NCI-H524 treated with DMSO at 0.1 percent for 48 hours (cell line): Measurements from ENCODE around the gene DSTN.
"Not testable (repeated sequence)": the region's sequence is repeated elsewhere in the genome, so short reads cannot be mapped to it uniquely, and the experiment has no call there.

ENCODE experiments used
- DNase-seq: peaks from one replicate; lab custom pipeline; 2025; lab: John Stamatoyannopoulos, UW

The DSTN gene

DNA sequence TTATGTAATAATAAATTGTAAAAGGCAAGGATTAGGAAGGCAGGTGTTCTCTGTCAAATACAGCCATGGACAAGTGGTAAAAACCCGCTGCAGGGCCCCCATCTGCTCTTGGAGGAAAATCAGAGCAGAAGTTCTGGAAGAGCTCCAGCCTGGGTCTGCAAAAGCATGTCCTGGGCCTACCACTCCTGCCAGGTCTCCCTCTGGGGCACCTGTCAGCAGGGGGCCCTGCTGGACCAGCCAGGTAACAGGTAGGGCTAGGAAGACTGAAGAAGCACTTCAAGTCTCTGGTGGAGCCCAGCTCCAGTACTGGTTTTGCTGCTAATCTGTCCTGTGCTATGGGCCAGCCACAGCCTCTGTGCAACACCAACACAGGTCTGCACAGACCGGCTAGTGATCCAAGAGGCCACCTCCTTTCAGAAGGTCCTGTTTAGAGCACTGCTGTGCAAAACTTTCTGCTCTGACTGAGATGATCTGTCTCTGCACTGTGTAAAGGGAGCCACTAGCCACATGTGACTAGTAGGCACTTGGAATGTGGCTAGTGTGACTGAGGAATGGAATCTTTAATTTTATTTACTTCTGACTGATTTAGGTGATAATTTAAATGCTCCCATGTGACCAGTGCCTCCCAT, 82.0 kb downstream of the DSTN start:
- DNase-seq = no peak

DNA sequence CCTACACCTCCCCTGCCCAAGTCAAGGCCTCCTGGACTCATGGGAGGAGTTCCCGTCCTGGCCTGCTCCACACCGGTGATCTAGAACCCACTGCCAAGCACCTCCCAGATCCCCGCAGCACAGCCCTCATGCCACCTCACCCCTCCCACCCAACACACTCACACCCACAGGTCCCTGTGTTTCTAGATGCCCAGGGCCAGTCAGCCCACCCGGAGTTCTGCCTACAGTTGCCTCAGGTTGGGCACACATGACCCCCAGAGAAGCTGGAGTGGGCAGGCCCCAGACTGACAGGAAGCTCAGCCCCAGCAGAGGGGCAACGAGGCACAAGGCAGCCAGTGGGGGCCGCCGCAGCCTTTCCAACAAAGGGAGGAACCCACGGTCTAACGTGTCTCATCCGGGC, 82.5 kb downstream of the DSTN start:
- no peak for DNase-seq

DNA sequence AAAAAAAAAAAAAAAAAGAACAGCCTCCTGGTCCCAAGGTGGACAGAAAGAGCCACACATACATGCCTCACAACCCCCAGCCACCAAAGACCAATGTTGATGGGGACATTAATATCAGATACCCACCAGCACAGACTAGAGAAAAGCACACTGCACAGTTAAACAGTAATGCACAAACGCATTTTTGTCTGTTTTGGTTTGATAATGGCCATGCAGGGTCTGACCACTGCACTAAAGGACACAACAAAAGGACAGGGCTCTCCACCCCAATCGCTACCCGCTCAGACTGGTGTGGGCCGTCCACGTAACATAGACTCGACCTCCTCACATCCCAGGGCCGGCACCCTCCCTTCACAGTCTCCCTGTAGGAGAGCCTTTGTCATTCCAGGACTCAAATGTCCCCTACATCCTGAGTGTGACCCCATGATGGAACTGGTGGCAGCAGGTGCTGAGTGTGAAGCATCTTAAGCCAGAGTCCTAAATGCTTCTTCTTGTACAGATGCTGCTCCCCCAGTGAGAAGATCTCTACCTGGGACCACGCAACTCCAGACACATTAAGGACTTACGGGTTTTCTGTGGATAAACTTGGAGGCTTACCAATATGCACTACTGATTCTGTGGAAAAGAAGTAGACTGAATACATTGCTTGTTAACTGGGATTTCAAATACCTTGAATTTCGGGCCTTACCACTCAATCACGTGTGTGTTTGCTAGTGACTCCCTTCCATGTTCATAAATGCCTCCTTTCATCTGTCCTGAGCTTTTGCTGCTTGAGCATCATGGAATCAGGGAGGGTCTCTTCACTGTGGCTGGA, 84.2 kb downstream of the DSTN start:
- DNase-seq = no peak

DNA sequence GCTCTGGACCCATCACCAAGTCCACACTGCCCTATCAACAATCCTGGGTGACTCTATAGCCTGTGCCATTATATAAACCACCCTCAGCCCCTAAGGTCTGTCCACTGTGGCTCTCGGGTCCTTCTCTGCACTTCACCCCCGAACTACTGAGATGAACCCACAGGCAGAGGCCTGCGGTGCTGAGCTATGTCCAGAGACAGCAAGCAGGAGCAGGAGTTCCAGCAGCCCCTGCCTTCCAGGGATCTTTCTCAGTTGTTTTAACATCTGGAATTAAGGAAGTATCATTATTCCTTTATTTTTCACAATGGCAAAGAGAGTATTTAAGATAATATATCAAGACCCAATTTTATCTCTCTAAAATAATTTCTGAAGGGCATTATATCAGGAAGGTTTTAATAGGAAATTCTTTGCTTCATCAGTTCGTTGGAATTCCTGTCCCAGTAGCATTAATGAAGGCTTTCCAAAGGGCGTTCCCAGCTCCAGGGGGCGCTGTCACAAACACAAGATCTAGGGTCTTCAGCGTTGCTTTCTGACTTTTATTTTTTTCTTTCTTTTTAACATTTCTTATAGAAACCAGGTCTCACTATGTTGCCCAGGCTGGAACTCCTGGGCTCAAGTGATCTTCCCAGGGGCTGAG, 84.9 kb downstream of the DSTN start:
- no peak for DNase-seq

DNA sequence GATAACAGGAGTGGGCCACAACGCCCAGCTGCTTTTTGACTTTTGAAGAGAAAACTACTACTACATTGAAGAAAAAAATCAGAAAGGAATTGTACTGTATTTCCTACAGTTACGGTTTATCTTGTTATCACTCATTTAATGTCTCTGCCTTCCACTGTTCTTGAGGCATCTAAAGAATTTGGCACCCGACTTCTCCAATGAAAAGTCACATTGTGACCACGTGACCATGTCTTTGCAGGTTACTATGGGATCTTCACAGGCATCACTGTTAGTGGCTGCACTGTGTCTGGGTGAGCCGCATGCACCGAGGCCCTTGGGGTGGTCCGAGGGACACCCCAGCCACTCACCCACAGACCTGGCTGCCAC, 85.4 kb downstream of the DSTN start:
- no peak for DNase-seq

DNA sequence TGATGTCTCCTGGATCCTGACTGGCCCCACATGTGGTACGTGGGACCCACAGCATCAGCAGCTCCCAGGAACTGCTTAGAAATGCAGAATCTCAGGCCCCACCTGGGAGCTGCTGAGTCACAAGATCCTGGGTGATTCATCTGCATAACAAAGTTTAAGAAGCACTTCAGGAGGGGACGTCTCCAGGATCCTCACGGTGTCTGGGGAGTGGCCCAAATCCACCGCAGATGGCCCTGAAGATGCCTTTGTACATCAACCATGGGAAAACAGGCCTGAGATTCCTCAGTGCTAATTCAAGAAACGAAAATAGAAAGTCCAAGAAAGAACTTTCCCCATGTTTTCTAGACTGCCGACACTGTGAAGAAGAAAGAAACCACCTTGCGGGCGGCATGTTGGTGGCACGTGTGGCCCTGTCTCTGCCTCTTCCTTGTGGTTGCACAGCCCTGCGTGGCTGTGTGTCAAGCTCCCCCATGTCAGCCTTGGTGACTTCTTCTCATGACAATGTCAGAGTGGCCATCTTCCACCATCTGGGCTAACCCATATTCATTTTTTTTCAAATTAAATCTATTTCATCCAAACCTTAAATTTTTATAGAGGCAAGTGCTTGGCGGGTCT, 86.1 kb downstream of the DSTN start:
- no peak for DNase-seq

DNA sequence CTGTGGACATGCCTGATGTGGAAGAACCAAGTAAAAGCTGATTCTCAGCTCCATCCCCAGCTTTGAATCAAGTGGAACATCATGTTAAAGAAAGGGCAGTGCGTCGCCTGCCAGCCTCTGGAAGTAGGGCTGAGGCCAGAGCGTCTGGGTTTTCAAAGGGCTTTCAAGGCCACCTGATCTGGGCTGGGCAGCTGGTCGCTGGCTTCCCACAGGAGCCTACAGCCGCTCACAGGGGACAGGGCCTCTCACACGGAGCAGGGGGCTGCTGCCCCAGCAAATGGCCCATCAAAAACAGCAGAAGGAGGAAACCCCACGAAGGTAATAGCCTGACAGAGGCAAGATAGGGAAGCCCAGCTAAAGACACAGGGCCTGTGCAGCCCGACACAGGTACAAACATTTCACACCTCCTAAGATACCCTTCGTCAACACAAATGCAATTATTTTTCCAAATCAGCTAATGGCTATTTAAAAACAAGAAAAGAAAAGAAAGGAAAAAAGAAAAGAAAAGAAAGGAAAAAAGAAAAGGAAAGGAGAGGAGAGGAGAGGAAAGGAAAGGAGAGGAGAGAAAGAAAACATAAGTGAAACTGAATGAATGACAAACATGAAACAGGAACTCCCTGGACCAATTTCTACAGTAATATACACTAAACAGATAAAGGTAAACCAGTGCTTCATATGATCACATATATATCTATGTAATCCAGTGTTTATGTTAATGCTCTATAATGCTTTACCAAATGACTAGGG, 87.4 kb downstream of the DSTN start:
- DNase-seq = no peak

DNA sequence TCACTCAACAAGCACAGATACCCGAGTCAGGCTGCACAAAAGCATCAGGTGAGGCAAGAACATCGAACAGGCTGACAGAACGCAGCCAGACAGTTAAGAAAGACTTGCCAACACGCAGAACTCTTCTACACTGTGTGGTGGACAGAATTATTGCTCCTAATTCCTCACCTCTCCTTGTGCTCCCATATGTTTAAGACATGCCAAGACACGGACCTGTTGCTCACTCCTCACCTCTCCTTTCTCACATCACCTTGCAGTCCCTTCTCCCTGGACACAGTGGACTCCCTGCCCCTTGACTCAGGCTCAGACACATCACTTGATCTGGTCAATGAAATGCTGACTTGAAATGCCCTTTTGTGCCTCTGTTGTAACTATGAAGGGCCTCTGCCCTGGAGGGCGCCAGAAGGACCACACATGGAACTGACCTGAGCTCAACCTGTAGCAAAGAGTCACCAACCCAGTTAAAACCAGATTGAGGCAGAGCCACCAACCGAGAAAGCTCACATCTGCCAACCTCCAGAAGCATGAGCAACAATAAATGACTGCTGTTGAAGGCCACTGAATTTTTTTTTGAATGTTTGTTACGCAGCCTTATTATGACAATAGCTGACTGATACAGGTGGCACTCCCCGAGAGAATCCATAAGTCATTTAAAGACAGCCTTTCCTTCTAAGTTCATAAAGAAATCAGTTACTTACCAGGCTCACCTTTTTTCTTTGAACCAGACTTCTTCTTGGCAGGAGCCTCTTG, 88.2 kb downstream of the DSTN start:
- no peak for DNase-seq

DNA sequence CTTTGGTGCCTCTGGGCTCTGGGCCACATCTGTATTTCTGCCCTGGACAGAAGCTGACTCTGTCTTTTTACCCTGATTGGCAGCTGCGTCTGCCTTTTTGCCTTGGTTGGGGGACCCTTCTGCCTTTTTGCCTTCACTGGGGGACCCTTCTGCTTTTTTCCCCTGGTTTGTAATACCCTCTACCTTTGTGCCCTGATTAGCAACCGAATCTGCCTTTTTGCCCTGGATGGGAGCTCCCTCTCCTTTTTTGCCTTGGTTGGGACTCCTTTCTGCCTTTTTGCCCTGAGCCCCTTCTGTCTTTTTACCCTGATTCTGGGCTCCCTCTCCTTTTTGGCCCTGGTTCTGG, 88.7 kb downstream of the DSTN start:
- no peak for DNase-seq

DNA sequence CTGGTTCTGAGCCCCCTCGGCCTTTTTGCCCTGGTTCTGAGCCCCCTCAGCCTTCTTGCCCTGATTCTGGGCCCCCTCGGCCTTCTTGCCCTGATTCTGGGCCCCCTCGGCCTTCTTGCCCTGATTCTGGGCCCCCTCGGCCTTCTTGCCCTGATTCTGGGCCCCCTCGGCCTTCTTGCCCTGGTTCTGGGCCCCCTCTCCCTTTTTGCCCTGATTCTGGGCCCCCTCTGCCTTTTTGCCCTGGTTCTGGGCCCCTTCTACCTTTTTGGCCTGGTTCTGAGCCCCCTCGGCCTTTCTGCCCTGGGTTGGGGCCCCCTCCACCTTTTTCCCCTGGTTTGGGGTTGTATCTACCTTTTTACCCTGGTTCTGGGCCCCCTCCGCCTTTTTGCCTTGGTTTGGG, 89.5 kb downstream of the DSTN start:
- not testable (repeated sequence) for DNase-seq
